A673 (cell line): ENCODE data around the gene SARDH.

ENCODE experiments used
- CTCF ChIP-seq: fragments of 300-800, 200-600 bp; sonication (generic); conservative IDR thresholded peaks from 2 replicates; pipeline ENCODE4 v1.5.1; 2017; ENCODE audit warnings: low read depth, mild to moderate bottlenecking, antibody characterized with exemption, low read length, moderate library complexity, mixed read lengths
- EZH2 ChIP-seq: fragments of 200-600 bp; sonication (generic); IDR thresholded peaks from 2 replicates; pipeline ENCODE4 v1.6.1; 2017; ENCODE audit warnings: borderline replicate concordance, low read depth, mild to moderate bottlenecking, mixed read lengths, antibody characterized with exemption, low read length; ENCODE audit not compliant: poor library complexity, severe bottlenecking

GRCh38 chr9:133727277-133727875 lies 10.8 kb downstream of the SARDH start:
- no peak for TF ChIP-seq CTCF
- no peak for TF ChIP-seq EZH2
